NCI-H524 treated with DMSO at 0.1 percent for 48 hours (cell line): Measurements from ENCODE around the gene CAPRIN1.
"Not testable (repeated sequence)": the region's sequence is repeated elsewhere in the genome, so short reads cannot be mapped to it uniquely, and the experiment has no call there.

Experiments used
- DNase-seq: peaks from one replicate; lab custom pipeline; 2025; lab: John Stamatoyannopoulos, UW

CAPRIN1 gene

GRCh38 chr11:34091825-34092224 lies 40.3 kb downstream of the CAPRIN1 start:
- no peak for DNase-seq

- not testable (repeated sequence) for DNase-seq
Measured at GRCh38 chr11:34094900-34095299, 43.4 kb downstream of the CAPRIN1 start.

GRCh38 chr11:34098813-34099212 lies 47.3 kb downstream of the CAPRIN1 start:
- DNase-seq, result no peak

GRCh38 chr11:34104680-34105078 lies 53.1 kb downstream of the CAPRIN1 start:
- no peak for DNase-seq

- peak; percentile 88 for DNase-seq
Measured at GRCh38 chr11:34105079-34105956, 53.8 kb downstream of the CAPRIN1 start, which contains the start of gene NAT10. Gene NAT10, plus strand, starts transcription at chr11:34105629. Its CDS starts 2,597 bp downstream, at chr11:34108226.

- DNase-seq, result no peak
Measured at GRCh38 chr11:34105957-34106504, 54.5 kb downstream of the CAPRIN1 start.

GRCh38 chr11:34111722-34112270 lies 60.3 kb downstream of the CAPRIN1 start:
- DNase-seq, result no peak

- no peak for DNase-seq
Measured at GRCh38 chr11:34114014-34114413, 62.5 kb downstream of the CAPRIN1 start.

- no peak for DNase-seq
Measured at GRCh38 chr11:34114471-34114870, 62.9 kb downstream of the CAPRIN1 start.

- DNase-seq, result no peak
Measured at GRCh38 chr11:34120651-34121050, 69.1 kb downstream of the CAPRIN1 start.

GRCh38 chr11:34124885-34125668 lies 73.5 kb downstream of the CAPRIN1 start:
- no peak for DNase-seq

- DNase-seq, result no peak
Measured at GRCh38 chr11:34126959-34127848, 75.7 kb downstream of the CAPRIN1 start.

- no peak for DNase-seq
Measured at GRCh38 chr11:34128824-34129223, 77.3 kb downstream of the CAPRIN1 start.

- DNase-seq, result no peak
Measured at GRCh38 chr11:34132261-34132965, 80.9 kb downstream of the CAPRIN1 start.

- DNase-seq, result no peak
Measured at GRCh38 chr11:34134765-34135164, 83.2 kb downstream of the CAPRIN1 start.

- no peak for DNase-seq
Measured at GRCh38 chr11:34135439-34135838, 83.9 kb downstream of the CAPRIN1 start.

GRCh38 chr11:34136420-34136819 lies 84.9 kb downstream of the CAPRIN1 start:
- DNase-seq, result no peak

GRCh38 chr11:34139346-34139745 lies 87.8 kb downstream of the CAPRIN1 start:
- no peak for DNase-seq

GRCh38 chr11:34140149-34140548 lies 88.6 kb downstream of the CAPRIN1 start:
- DNase-seq, result no peak

- DNase-seq, result no peak
Measured at GRCh38 chr11:34143048-34143447, 91.5 kb downstream of the CAPRIN1 start.

- DNase-seq, result no peak
Measured at GRCh38 chr11:34145073-34145472, 93.5 kb downstream of the CAPRIN1 start.
